Smooth muscle cell (in vitro differentiated cells): ENCODE measurements around the gene ADAMTSL5. TPM values are rescaled to one million over a fixed set of nuclear protein-coding genes. Genes with fewer than 3 reads are reported as not detected.

Experiments
- DNase-seq: peaks from one replicate; lab custom pipeline; 2025; ENCODE audit not compliant: unreplicated experiment; lab: John Stamatoyannopoulos, UW
- H2AFZ ChIP-seq: fragments of 200-600 bp; sonication (generic); 2 replicates; pipeline ENCODE4 v1.6.0; 2016; ENCODE audit warnings: antibody characterized with exemption, low read depth, mild to moderate bottlenecking
- H3F3A ChIP-seq: fragments of 200-600 bp; sonication (generic); 2 replicates; pipeline ENCODE4 v1.6.0; 2017; ENCODE audit warnings: antibody characterized with exemption, low read depth
- H3K27ac ChIP-seq: fragments of 200-600 bp; sonication (generic); 2 replicates; pipeline ENCODE4 v1.5.1; 2016; ENCODE audit warnings: low read depth, mild to moderate bottlenecking
- H3K27me3 ChIP-seq: fragments of 200-600 bp; sonication (generic); 2 replicates; pipeline ENCODE4 v1.6.1; 2016; ENCODE audit warnings: low read depth, mild to moderate bottlenecking
- H3K36me3 ChIP-seq: fragments of 200-600 bp; sonication (generic); 2 replicates; pipeline ENCODE4 v1.5.1; 2016; ENCODE audit warnings: low read depth
- H3K4me1 ChIP-seq: fragments of 200-600 bp; sonication (generic); 2 replicates; pipeline ENCODE4 v1.5.1; 2016; ENCODE audit warnings: low read depth
- H3K4me2 ChIP-seq: fragments of 200-600 bp; sonication (generic); 2 replicates; pipeline ENCODE4 v1.6.0; 2016; ENCODE audit warnings: mild to moderate bottlenecking
- H3K4me3 ChIP-seq: fragments of 200-600 bp; sonication (generic); 2 replicates; pipeline ENCODE4 v1.5.1; 2016; ENCODE audit warnings: mild to moderate bottlenecking
- H3K79me2 ChIP-seq: fragments of 200-600 bp; sonication (generic); 2 replicates; pipeline ENCODE4 v1.6.0; 2016; ENCODE audit warnings: low read depth, mild to moderate bottlenecking
- H3K9ac ChIP-seq: fragments of 200-600 bp; sonication (generic); 2 replicates; pipeline ENCODE4 v1.6.0; 2016; ENCODE audit warnings: low read depth
- H3K9me3 ChIP-seq: fragments of 200-600 bp; sonication (generic); replicated peaks from 2 replicates; pipeline ENCODE4 v1.5.1; 2016; ENCODE audit warnings: low read depth
- H4K20me1 ChIP-seq: fragments of 200-600 bp; sonication (generic); 2 replicates; pipeline ENCODE4 v1.6.0; 2016; ENCODE audit warnings: low read depth
- CTCF ChIP-seq: fragments of 200-600 bp; sonication (generic); IDR thresholded peaks from 2 replicates; pipeline ENCODE4 v1.5.1; 2017; ENCODE audit warnings: borderline replicate concordance, mild to moderate bottlenecking, antibody characterized with exemption; ENCODE audit not compliant: insufficient read depth, poor library complexity, severe bottlenecking
- WGBS: methylation state at CpG from one replicate; pipeline ENCODE4 v1.1.7; 2016; ENCODE audit warnings: low lambda C conversion rate; 5-methylcytosine and 5-hydroxymethylcytosine counted together
- polyA plus RNA-seq: library from polyadenylated mRNA; unstranded; fragments of >200 nt; fragmentation: Nextera tagmentation; extraction: Ambion mirVana; gene quantifications from 2 replicates; pipeline ENCODE4 v1.2.1, GENCODE V29; 2016
- total RNA-seq: library from RNA; depleted of rRNA; stranded (reverse); fragments of >200 nt; gene quantifications from 2 replicates; pipeline ENCODE4 v1.2.3, GENCODE V29; 2014

Gene ADAMTSL5
- total and polyA plus RNA-seq, 2 experiments from 2014 or later = 16.4 to 24.3 TPM

- Histone ChIP-seq H3K9me3 (no peaks in the 10 kb centered on the region), H3K4me2 (no peak overlapping the region)
- WGBS = 94% methylated on average over 7 of the region's 11 CpGs
Measured at GRCh38 chr19:1488282-1488601, 24.6 kb downstream of the ADAMTSL5 start.

GRCh38 chr19:1487576-1488281 lies 25.1 kb downstream of the ADAMTSL5 start:
- Histone ChIP-seq H3K4me1 (peaks cover 12% of the 10 kb centered on the region), H3K27ac (no peak overlapping the region), H3K9ac (no peak overlapping the region), H3K27me3 (no peaks in the 10 kb centered on the region), H3K9me3 (no peaks in the 10 kb centered on the region), H3K4me3 (no peak overlapping the region), H3K79me2 (no peaks in the 10 kb centered on the region), H3K4me2 (no peak overlapping the region), H4K20me1 (no peaks in the 10 kb centered on the region), H2AFZ (no peak overlapping the region), H3F3A (no peaks in the 10 kb centered on the region), H3K36me3 (no peaks in the 10 kb centered on the region)
- WGBS = 96% methylated on average over 30 of the region's 40 CpGs
- DNase-seq = no peak
- TF ChIP-seq CTCF = no peak

More at GRCh38 chr19:1488282-1488601, 24.6 kb downstream of the ADAMTSL5 start:
- no peak overlapping the region for H3K4me3 ChIP-seq
- no peak for DNase-seq
- H3K4me1 ChIP-seq = peaks cover 12% of the 10 kb centered on the region
- no peak overlapping the region for H2AFZ ChIP-seq
- H3K27ac ChIP-seq = no peak overlapping the region
- no peaks in the 10 kb centered on the region for H4K20me1 ChIP-seq
- no peaks in the 10 kb centered on the region for H3K27me3 ChIP-seq
- H3F3A ChIP-seq = no peaks in the 10 kb centered on the region
- H3K9ac ChIP-seq = no peak overlapping the region
- H3K79me2 ChIP-seq = no peaks in the 10 kb centered on the region
- TF ChIP-seq CTCF = no peak
- no peaks in the 10 kb centered on the region for H3K36me3 ChIP-seq

- Histone ChIP-seq H3K27ac (no peak overlapping the region), H2AFZ (no peak overlapping the region), H3K4me1 (peaks cover 12% of the 10 kb centered on the region), H3K4me3 (no peak overlapping the region), H3K9me3 (no peaks in the 10 kb centered on the region), H3K4me2 (no peak overlapping the region), H3K9ac (no peak overlapping the region), H3K36me3 (no peaks in the 10 kb centered on the region), H3F3A (no peaks in the 10 kb centered on the region), H3K79me2 (no peaks in the 10 kb centered on the region), H3K27me3 (no peaks in the 10 kb centered on the region), H4K20me1 (no peaks in the 10 kb centered on the region)
- no peak for TF ChIP-seq CTCF
- DNase-seq = no peak
- WGBS = 97% methylated on average over 24 of the region's 56 CpGs
Measured at GRCh38 chr19:1486720-1487575, 25.9 kb downstream of the ADAMTSL5 start.
